Non-pigmented ciliary epithelial cell (primary cell): ENCODE results near the gene TRABD2A.
"Not testable (repeated sequence)": the region's sequence is repeated elsewhere in the genome, so short reads cannot be mapped to it uniquely, and the experiment has no call there.

Source experiments
- DNase-seq: peaks from one replicate; pipeline ENCODE4 v3.0.0-alpha.2; 2010; ENCODE audit warnings: low read depth

TRABD2A gene

DNA sequence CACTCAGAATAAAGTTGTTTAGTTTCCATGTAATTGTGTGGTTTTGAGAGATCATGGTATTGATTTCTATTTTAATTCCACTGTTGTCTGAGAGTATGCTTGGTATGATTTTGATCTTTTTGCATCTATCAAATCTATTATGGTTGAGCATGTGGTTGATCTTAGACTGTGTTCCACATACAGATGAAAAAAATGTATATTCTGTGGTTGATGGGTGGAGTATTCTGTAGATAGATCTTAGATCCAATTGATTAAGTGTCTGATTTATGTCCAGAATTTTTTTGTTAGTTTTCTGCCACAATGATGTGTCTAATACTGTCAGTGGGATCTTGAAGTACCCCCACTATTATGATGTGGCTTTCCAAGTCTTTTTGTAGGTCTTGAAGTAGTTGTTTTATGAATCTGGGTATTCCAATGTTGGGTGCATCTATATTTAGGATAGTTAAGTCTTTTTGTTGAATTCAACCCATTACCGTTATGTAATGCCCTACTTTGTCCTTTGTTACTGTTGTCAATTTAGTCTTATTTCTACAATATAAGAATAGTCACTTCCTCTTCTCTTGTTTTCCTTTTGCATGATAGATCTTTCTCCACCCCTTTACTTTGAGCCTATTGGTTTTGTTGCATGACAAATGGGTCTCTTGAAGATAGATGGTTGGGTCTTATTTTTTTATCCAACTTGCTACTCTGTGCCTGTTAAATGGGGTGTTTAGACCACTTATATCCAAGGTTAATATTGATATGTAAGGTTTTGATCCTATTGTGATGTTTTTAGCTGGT is 101.8 kb downstream of the TRABD2A start:
- no peak for DNase-seq

DNA sequence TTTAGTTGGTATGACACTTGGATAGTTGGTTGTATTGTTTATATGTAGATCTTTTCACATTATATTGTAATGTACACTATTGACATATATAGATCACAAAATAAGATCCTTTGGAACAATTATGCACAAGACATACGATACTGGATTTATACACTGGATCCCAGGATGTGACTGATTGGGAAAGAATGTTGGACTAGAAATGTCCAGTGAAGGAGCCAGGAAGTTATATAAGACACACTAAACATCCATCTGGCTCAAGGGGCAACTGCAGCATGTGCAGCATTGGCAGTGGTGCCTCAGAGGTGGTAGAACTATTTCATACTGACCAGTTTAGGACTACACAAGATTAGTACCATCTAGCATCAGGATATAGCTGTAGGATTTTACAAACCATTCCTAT is 104.9 kb downstream of the TRABD2A start:
- no peak for DNase-seq

- not testable (repeated sequence) for DNase-seq
Observed at GRCh38 chr2:84773562-84773961, 107.3 kb downstream of the TRABD2A start.
